ENCODE measurements around the gene ARIH1.

Gene ARIH1

DNA sequence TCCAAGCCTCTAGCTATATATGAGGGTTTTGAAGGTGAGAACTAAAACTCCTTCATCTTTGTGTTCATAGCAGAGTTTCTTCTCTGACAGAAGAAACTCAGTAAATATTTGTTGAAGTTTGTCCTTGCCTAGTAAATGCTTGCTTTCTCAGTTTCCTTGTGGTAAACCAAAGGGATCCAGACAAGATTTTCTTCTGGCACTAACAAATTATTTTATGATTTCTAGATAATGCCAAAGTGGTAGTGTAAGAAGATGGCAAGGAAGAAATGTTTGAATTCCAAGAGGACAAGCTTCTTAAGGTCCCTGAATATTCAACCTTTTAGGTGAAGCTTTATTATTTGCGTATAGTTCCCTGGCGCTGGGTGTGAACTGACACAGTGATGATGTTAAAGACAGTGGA lies 14.4 kb downstream of the ARIH1 start:
- no peak for DNase-seq

GRCh38 chr15:72489943-72490554 lies 15.9 kb downstream of the ARIH1 start:
- no peak for DNase-seq

- DNase-seq = no peak
Observed at GRCh38 chr15:72491768-72492167, 17.6 kb downstream of the ARIH1 start.

DNA sequence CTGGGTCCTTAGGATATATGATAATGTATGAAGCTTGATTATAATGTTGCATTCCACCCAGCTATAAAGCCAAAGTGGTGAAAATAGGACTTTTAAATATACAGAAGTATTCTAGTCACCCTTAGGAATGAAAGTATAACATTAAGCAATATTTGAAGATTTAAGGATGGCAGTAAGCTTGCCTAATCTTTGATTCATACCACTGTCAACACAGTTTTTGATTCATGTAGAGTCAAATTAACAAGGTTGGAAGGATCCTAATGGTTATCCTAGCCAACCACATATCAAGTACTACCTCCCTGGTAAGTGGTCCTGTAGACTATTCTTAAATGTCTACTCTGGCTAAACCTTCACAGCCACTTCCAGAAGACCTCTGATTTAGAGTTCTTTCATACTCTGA lies 18.6 kb downstream of the ARIH1 start:
- no peak for DNase-seq

GRCh38 chr15:72493220-72493619 lies 19.1 kb downstream of the ARIH1 start:
- no peak for DNase-seq

DNA sequence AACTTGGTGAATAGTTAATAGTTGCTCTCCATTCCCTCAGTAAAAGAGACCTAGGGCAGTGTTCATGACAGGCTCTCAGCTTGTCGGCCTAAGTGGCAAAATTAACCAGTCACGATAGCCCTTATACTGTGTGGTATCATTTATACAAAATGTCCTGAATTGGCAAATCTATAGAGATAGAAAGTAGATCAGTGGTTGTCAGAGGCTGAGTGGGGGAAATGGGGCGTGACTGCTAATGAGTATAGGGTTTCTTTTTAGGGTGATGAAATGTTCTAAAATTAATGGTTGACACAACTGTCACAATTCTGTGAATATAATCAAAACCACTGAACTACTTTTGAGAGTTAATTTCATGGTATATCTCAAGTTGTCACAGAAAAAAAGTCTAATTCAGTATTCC lies 20.9 kb downstream of the ARIH1 start:
- no peak for DNase-seq

DNA sequence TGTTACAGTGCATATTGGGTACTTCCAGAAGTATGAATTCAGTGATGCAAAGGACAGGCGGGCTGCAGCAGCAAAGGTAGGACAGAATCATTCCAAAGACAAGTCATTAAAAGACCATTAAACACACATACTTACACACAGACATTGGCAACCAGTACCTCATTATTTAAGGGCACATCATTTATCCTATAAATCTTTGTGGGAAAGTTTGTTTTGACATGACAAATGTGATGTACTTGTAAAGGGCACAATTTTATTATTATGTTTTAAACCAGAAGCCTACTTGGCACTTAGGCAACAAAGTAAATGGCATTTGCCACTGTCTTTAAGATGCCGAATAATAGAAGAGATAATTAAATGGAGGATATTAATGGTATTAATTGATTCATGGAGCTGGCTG lies 22.7 kb downstream of the ARIH1 start:
- DNase-seq = no peak

DNA sequence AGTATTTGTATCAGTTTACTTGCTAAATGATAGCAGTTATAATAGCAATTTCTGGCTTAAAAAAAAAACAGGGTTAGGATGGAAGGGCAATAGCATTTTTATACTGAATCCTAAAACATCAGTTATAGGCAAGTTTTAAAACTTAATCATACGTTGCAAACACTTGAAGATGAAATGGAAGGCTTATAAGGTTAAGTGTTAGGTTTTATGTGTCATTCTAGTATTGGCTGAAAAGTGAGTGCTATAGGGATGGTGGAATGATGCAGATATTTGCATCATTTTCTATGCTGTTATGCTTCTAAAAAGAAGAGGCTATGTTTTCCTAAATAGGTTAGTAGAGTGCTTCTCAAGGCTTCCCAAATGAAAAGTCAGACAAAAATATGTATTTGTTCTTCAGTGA lies 23.3 kb downstream of the ARIH1 start:
- no peak for DNase-seq

GRCh38 chr15:72502220-72502809 lies 28.2 kb downstream of the ARIH1 start:
- no peak for DNase-seq

- no peak for DNase-seq
Observed at GRCh38 chr15:72503147-72503546, 29.0 kb downstream of the ARIH1 start.

- DNase-seq = no peak
Observed at GRCh38 chr15:72507402-72508092, 33.4 kb downstream of the ARIH1 start.

GRCh38 chr15:72509484-72509883 lies 35.4 kb downstream of the ARIH1 start:
- DNase-seq = no peak

DNA sequence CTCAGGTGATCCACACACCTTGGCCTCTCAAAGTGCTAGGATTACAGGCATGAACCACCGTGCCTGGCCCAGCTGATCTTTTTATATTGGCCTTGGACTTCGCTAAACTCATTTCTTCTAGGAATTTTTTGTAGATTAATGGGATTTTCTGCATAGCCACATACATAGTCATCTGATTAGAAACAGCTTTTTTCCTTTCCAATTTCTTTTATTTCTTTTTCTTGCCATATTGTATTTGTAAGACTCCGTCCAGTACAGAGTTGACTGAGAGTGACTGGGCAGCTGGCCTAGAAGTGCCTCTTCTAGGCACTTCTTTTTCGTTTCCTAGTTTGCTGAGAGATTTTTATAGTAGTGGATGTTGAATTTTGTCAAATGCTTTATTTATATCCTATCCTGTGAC lies 37.4 kb downstream of the ARIH1 start:
- no peak for DNase-seq

DNA sequence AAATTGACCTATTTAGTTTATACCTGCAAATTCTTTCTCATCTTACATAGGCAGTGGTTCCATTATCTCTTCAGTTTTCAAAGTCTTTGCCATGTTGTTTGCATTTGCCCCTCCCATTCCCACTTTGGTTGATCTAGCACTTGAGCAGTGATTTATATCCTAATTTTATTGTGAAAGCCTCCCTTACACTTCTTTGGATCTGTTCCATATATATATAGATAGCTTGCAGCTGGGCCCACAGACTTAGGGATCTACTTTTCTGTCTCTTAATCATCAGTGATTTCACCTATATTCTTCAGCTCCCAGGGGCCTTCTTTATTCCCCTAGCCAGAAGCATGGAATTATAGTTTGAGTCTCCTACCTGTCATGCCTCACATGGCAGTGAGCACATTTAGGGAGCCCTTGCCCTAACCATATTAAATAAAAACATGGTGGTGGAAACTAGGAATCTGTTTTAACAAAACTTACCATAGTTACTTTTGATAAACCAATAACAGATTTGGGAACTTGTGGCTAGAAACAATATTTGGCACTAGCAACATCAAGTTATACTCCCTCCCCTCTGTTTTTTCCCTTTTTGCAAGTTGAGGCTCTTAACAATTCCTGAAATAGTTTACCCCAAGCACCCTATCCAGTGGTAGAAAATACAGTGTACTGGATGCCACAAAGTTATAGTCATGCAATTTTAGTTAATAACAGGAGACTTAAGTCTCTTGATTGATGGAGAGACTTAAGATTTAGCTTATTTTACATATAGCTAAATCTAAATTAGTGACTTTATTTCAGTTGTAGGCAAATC lies 41.7 kb downstream of the ARIH1 start:
- DNase-seq = no peak

DNA sequence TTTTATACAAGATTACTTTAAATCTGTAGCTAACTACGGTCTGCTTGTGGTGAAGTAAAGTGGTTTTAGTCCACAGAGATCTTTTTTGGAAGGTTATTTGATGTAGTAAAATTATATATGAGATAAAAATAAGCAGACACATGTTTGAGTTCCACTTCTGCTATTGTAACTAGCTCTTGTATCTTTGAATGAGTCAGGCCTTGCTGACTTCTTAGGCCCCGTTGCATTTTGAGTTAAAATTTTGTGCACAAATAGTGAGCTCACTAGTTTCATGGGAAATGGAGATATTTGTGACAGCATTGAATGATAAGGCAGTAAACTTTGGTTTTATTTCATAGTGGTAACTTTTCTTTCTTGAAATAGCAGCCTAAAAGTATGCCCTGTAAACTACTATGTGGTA lies 42.6 kb downstream of the ARIH1 start:
- no peak for DNase-seq

DNA sequence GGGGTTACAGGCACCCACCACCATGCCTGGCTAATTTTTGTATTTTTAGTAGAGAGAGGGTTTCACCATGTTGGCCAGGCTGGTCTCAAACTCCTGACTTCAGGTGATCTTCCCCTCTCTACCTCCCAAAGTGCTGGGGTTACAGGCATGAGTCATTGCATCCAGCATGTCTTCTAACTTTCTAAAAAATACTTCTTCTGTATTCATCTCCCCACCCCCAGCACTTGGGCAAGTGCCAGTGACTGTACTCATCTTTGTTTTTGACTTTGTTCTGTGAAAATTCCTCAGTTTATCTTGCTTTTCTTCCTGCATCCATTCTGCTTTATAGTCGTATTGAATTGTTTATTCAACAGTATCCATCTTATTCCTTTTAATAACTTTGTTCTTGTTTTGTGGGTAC lies 47.6 kb downstream of the ARIH1 start:
- no peak for DNase-seq

GRCh38 chr15:72532991-72533601 lies 59.0 kb downstream of the ARIH1 start:
- no peak for DNase-seq

GRCh38 chr15:72534523-72534922 lies 60.4 kb downstream of the ARIH1 start:
- DNase-seq = peak; percentile 50

DNA sequence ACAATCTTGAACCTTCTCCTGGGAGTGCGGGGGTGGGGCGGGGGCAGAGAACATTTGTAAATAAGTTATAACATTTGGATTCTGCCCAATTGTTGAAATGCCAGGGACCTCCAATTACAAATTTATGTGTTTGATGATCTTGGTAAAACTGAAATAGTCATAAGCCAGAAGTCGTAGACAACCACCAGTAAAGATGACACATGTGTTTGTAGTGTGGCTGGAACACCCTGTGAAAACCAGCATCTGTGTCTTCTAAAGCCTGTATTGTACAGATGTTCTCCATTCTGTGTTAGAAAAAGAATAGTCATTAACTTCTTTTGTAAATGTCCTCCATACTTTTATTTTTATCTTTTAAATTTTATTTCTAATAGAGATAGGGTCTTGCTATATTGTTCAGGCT lies 61.8 kb downstream of the ARIH1 start:
- DNase-seq = no peak

DNA sequence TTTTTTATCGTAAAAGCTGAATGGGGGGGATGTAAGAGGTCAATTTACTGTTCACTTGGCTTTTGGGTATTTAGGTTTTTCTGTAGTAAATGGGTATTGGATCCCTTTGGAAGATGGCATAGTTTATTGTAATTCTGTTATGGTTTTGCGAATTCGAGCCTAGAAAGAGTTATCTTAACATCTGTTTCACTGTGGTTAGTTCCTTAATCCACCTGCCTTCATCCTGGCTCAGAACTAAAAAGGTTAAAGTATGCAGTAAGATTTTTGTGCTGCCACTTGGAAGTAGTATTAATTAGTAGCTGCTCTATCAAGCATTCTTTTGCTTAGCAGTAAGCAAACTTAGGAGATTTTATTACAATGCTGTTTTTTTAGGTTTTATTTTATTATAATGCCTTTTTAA lies 62.4 kb downstream of the ARIH1 start:
- no peak for DNase-seq

DNA sequence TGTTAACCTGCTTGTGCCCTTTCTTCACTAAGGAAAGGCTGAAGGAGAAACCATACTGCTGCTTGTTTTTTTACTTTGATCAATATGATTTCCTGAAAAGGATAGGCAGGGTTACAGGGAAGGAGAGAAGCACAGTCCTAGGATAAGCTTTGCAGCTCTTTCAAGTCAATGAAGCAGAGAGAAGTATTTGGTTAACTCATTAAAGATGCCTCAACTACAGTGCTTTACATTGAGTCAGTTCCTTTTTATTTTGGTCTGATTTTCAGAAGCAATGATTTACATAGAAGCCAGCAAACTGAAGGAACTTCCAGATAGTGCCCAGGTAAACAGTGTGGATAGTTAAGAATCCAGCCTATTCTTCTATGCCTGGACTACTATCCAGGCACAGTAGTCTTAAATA lies 64.8 kb downstream of the ARIH1 start:
- DNase-seq = no peak

- no peak for DNase-seq
Observed at GRCh38 chr15:72540606-72541237, 66.6 kb downstream of the ARIH1 start.

DNA sequence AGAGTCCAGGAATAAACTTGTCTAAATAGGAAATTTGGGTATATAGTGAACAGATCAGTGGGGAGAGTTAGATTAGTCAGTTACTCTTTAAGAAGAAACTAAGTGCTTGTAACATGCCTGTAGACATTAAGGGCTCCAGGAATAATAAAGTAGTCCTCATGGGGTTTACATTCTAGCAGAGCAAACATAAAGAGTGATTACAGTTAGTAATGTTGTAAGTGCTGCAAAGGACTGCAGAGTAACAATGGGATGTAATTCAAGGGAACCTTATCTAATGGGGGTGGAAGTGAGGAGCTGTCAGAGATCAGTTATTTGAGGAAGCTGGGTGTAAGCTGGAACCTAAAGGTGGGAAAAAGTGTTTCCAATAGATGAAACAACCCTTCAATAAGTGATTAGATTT lies 67.5 kb downstream of the ARIH1 start:
- DNase-seq = no peak
